HG02798 (cell line): ENCODE results near the gene RGS19.

Experiments used
- ATAC-seq: cut with Tn5 transposase; IDR thresholded peaks from one replicate; pipeline ENCODE4 v1.9.1; 2021; ENCODE audit warnings: mild to moderate bottlenecking; ENCODE audit not compliant: unreplicated experiment, poor library complexity

Gene RGS19

GRCh38 chr20:64023361-64024140 lies 55.8 kb downstream of the RGS19 start:
- no peak for ATAC-seq
